Measurements from ENCODE around the gene DGKH. TPM values are rescaled to one million over a fixed set of nuclear protein-coding genes. Genes with fewer than 3 reads are reported as not detected.

DGKH gene
- total RNA-seq, 2 experiments from 2014 or later: 6.0 TPM

DNA sequence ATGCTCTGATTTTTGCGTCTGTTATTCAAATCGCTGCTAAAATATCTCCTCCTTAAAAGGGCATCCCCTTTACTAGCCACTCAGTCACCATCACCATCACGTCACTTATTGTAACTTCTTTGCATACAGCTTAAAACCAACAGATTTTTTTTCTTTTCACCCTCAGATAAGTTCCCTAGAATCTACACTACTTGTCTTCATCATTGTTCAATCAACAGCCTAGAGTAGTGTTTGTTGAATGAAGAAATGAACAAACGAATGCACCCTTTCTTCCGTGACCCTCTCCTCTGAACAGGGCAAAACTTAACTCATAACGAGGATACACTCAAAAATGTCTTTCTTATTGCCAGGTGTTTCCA, 222.4 kb downstream of the DGKH start:
- ATAC-seq (ENCODE audit: poor library complexity): no peak
- H3K36me3 Mint-ChIP-seq (ENCODE audit: low read depth): peaks cover 18% of the 10 kb centered on the region
- ChIA-PET CTCF (no interaction called here), POLR2A (interaction anchor here (1.0 to 2.6 kb wide), 2 partner anchors 84 to 229 kb away, joined by 3 to 9 read pairs; no protein-coding TSS in a partner anchor)
- H3K27ac Mint-ChIP-seq: no peak overlapping the region
- peak overlapping the region; percentile 99 for H3K4me3 Mint-ChIP-seq
- Histone ChIP-seq H3K27ac (ENCODE audit: low read depth in 1 of 2, low read length in 2 of 2) (peak overlapping the region; percentile 91 to 96), H3K9me3 (ENCODE audit: control insufficient read depth in 1 of 2, insufficient read depth in 1 of 2, low read length in 2 of 2) (no peaks in the 10 kb centered on the region), H3K4me3 (ENCODE audit: low read length) (peak overlapping the region; percentile 87), H3K27me3 (ENCODE audit: control insufficient read depth in 1 of 2, insufficient read depth in 2 of 2, low read length in 2 of 2) (no peaks in the 10 kb centered on the region), H3K4me1 (ENCODE audit: insufficient read depth, low read length) (peaks cover 34% of the 10 kb centered on the region), H3K36me3 (ENCODE audit: insufficient read depth, low read length) (no peaks in the 10 kb centered on the region)
- no peak for TF ChIP-seq CTCF (IDR thresholded peaks at IDR 0.05)
- H3K27me3 Mint-ChIP-seq: no peaks in the 10 kb centered on the region
- no peak for DNase-seq
- no peaks in the 10 kb centered on the region for H3K9me3 Mint-ChIP-seq
- H3K4me1 Mint-ChIP-seq (ENCODE audit: low read depth): peaks cover 50% of the 10 kb centered on the region
- intact Hi-C loops (cut with DNase I, micrococcal nuclease): loop anchor here (1.0 to 10.0 kb wide), 8 partner anchors 46 to 1256 kb away; partner anchors contain the start of genes ELF1 (in 1 of the 2), MTRF1 (in 1 of the 2), VWA8 (in 1 of the 2) and WBP4 (in 1 of the 2)

GRCh38 chr13:42271337-42272114, 223.1 kb downstream of the DGKH start:
- CTCF ChIA-PET: no interaction called here
- H3K4me1 Mint-ChIP-seq (ENCODE audit: low read depth): peaks cover 53% of the 10 kb centered on the region
- peaks cover 39% of the 10 kb centered on the region for H3K4me1 ChIP-seq (ENCODE audit: insufficient read depth, low read length)
- no peak overlapping the region for H3K27ac Mint-ChIP-seq
- H3K27me3 Mint-ChIP-seq: no peaks in the 10 kb centered on the region
- POLR2A ChIA-PET: interaction anchor here (0.7 to 2.6 kb wide), 21 partner anchors 9 to 1253 kb away, joined by 3 to 12 read pairs (median 4); partner anchors contain the start of genes DGKH, ELF1, EPSTI1 and WBP4
- TF ChIP-seq CTCF (IDR thresholded peaks at IDR 0.05): no peak
- ATAC-seq (ENCODE audit: poor library complexity) (peak; percentile 84), DNase-seq (peak; percentile 82 to 99 (median 90))
- H3K36me3 ChIP-seq (ENCODE audit: insufficient read depth, low read length): no peaks in the 10 kb centered on the region
- H3K9me3 Mint-ChIP-seq: no peaks in the 10 kb centered on the region
- H3K36me3 Mint-ChIP-seq (ENCODE audit: low read depth): peaks cover 18% of the 10 kb centered on the region
- no peaks in the 10 kb centered on the region for H3K27me3 ChIP-seq (ENCODE audit: control insufficient read depth in 1 of 2, insufficient read depth in 2 of 2, low read length in 2 of 2)
- peak overlapping the region; percentile 99 for H3K4me3 Mint-ChIP-seq
- H3K27ac ChIP-seq (ENCODE audit: low read depth in 1 of 2, low read length in 2 of 2): peak overlapping the region; percentile 91 to 96
- no peaks in the 10 kb centered on the region for H3K9me3 ChIP-seq (ENCODE audit: control insufficient read depth in 1 of 2, insufficient read depth in 1 of 2, low read length in 2 of 2)
- intact Hi-C loops (cut with DNase I, micrococcal nuclease): loop anchor here (5.0 to 10.0 kb wide), 7 partner anchors 123 to 1257 kb away; partner anchors contain the start of genes ELF1 (in 1 of the 2), MTRF1 (in 1 of the 2), VWA8 (in 1 of the 2) and WBP4 (in 1 of the 2)
- peak overlapping the region; percentile 87 for H3K4me3 ChIP-seq (ENCODE audit: low read length)

DNA sequence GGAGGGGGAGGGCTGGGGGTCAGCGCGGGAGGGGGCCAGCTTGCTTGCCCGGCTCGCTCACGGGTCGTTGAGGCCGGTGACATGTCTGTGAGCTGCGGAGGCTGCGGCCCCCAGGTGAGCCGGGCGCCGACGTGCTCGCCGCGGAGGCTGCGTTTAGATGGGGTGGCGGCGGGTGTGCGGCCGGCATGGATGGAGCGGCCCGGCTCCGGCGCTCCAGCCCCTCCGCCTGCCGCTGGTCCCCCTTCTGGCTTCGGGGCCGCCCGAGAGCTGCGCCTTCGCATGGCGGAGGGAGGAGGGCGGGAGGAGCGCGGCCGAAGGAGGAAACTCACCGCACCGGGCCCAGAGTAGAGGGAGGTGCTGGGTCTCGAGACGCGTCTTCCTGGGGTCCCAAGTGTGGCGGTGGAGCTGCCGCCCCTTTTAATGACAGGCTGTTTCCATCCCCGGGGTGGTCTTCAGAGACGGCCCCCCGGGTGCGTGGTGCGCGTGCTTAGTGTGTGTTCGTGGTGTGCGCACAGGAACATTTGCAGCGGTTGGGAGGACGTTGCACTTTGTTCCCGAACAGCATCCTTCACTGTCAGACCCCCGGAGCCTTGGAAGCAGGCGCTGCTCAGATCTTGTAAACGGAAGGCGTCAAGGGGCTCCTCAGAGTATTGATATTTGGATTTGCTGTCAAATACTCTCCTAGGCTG, 223.8 kb downstream of the DGKH start, which contains the start of gene AKAP11:
Gene AKAP11 (plus strand): TSS at position 38 of the 689 bp plus-strand sequence. CDS start 14,197 bp downstream, outside the sequence.
- no peak for TF ChIP-seq CTCF (IDR thresholded peaks at IDR 0.05)
- CTCF ChIA-PET: interaction anchor here (0.7 kb wide), 1 partner anchor 14 kb away, joined by 3 read pairs; no protein-coding TSS in a partner anchor
- intact Hi-C loops (cut with DNase I, micrococcal nuclease): loop anchor here (5.0 to 10.0 kb wide), 7 partner anchors 123 to 1257 kb away; partner anchors contain the start of genes ELF1 (in 1 of the 2), MTRF1 (in 1 of the 2), VWA8 (in 1 of the 2) and WBP4 (in 1 of the 2)

More for the DNA sequence above, 223.8 kb downstream of the DGKH start, which contains the start of gene AKAP11:
- peak in 11 of 14 experiments; percentile 8 to 54 (median 33) for DNase-seq
- Mint-ChIP-seq H3K4me3 (peak within 1 kb of the TSS; percentile 99), H3K27me3 (no peaks in the 10 kb centered on the region), H3K4me1 (ENCODE audit: low read depth) (peaks cover 53% of the 10 kb centered on the region), H3K36me3 (ENCODE audit: low read depth) (peaks cover 18% of the 10 kb centered on the region), H3K9me3 (no peaks in the 10 kb centered on the region), H3K27ac (no peak within 1 kb of the TSS)
- Histone ChIP-seq H3K36me3 (ENCODE audit: insufficient read depth, low read length) (no peaks in the 10 kb centered on the region), H3K27me3 (ENCODE audit: control insufficient read depth in 1 of 2, insufficient read depth in 2 of 2, low read length in 2 of 2) (no peaks in the 10 kb centered on the region), H3K4me1 (ENCODE audit: insufficient read depth, low read length) (peaks cover 40% of the 10 kb centered on the region), H3K9me3 (ENCODE audit: control insufficient read depth in 1 of 2, insufficient read depth in 1 of 2, low read length in 2 of 2) (no peaks in the 10 kb centered on the region), H3K27ac (ENCODE audit: low read depth in 1 of 2, low read length in 2 of 2) (peak within 1 kb of the TSS; percentile 91 to 96), H3K4me3 (ENCODE audit: low read length) (peak within 1 kb of the TSS; percentile 87)
- POLR2A ChIA-PET: interaction anchor here (0.7 to 2.6 kb wide), 22 partner anchors 8 to 1253 kb away, joined by 3 to 12 read pairs (median 4); partner anchors contain the start of genes DGKH, ELF1, EPSTI1 and WBP4
- peak; percentile 30 for ATAC-seq (ENCODE audit: poor library complexity)
